HG03432 (cell line): ENCODE results near the gene KTN1.

Experiments used
- ATAC-seq: cut with Tn5 transposase; IDR thresholded peaks from one replicate; pipeline ENCODE4 v1.9.1; 2021; ENCODE audit warnings: mild to moderate bottlenecking, moderate library complexity; ENCODE audit not compliant: unreplicated experiment

KTN1 gene

GRCh38 chr14:55706893-55707292, 126.9 kb downstream of the KTN1 start:
- ATAC-seq: no peak

GRCh38 chr14:55707365-55707804, 127.4 kb downstream of the KTN1 start:
- no peak for ATAC-seq

GRCh38 chr14:55710506-55711041, 130.6 kb downstream of the KTN1 start:
- no peak for ATAC-seq

- no peak for ATAC-seq
These were observed 131.3 kb downstream of the KTN1 start for GRCh38 chr14:55711175-55711811.

- ATAC-seq: no peak
These were observed 132.5 kb downstream of the KTN1 start for GRCh38 chr14:55712491-55712890.

GRCh38 chr14:55713486-55713885, 133.5 kb downstream of the KTN1 start:
- ATAC-seq: no peak

- ATAC-seq: no peak
These were observed 135.9 kb downstream of the KTN1 start for GRCh38 chr14:55715889-55716288.

GRCh38 chr14:55717621-55718020, 137.6 kb downstream of the KTN1 start:
- ATAC-seq: no peak

GRCh38 chr14:55718551-55718950, 138.5 kb downstream of the KTN1 start:
- no peak for ATAC-seq

GRCh38 chr14:55720796-55721195, 140.8 kb downstream of the KTN1 start:
- ATAC-seq: no peak

- ATAC-seq: no peak
These were observed 141.3 kb downstream of the KTN1 start for GRCh38 chr14:55721353-55721752.

- no peak for ATAC-seq
These were observed 142.0 kb downstream of the KTN1 start for GRCh38 chr14:55722054-55722453.

GRCh38 chr14:55724736-55725135, 144.7 kb downstream of the KTN1 start:
- no peak for ATAC-seq

- no peak for ATAC-seq
These were observed 150.7 kb downstream of the KTN1 start for GRCh38 chr14:55730592-55731310.

- ATAC-seq: no peak
These were observed 151.4 kb downstream of the KTN1 start for GRCh38 chr14:55731311-55731872.

- peak; percentile 52 for ATAC-seq
These were observed 152.0 kb downstream of the KTN1 start for GRCh38 chr14:55731881-55732498.

- no peak for ATAC-seq
These were observed 153.6 kb downstream of the KTN1 start for GRCh38 chr14:55733599-55733998.
